GM12875 (cell line): ENCODE data around the gene MARS1.

Source experiments
- H3K4me3 ChIP-seq: one replicate; pipeline ENCODE4 v1.5.1; 2011; ENCODE audit warnings: low read depth, low read length, control low read depth
- TF ChIP-seq, protein P1 (sequence below): IDR thresholded peaks from 2 replicates; pipeline ENCODE4 v1.5.1; 2011; ENCODE audit warnings: low read depth, mild to moderate bottlenecking, control low read depth, inconsistent platforms, low read length, moderate library complexity, borderline replicate concordance; ENCODE audit not compliant: insufficient read depth

MARS1 gene

GRCh38 chr12:57448669-57449068, 39.2 kb upstream of the MARS1 start:
- H3K4me3 ChIP-seq = no peak overlapping the region
- TF ChIP-seq, protein P1, sequence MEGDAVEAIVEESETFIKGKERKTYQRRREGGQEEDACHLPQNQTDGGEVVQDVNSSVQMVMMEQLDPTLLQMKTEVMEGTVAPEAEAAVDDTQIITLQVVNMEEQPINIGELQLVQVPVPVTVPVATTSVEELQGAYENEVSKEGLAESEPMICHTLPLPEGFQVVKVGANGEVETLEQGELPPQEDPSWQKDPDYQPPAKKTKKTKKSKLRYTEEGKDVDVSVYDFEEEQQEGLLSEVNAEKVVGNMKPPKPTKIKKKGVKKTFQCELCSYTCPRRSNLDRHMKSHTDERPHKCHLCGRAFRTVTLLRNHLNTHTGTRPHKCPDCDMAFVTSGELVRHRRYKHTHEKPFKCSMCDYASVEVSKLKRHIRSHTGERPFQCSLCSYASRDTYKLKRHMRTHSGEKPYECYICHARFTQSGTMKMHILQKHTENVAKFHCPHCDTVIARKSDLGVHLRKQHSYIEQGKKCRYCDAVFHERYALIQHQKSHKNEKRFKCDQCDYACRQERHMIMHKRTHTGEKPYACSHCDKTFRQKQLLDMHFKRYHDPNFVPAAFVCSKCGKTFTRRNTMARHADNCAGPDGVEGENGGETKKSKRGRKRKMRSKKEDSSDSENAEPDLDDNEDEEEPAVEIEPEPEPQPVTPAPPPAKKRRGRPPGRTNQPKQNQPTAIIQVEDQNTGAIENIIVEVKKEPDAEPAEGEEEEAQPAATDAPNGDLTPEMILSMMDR = no peak

GRCh38 chr12:57449375-57449774, 38.5 kb upstream of the MARS1 start:
- TF ChIP-seq, protein P1 = no peak
- H3K4me3 ChIP-seq = no peak overlapping the region

GRCh38 chr12:57450057-57450456, 37.8 kb upstream of the MARS1 start:
- no peak overlapping the region for H3K4me3 ChIP-seq
- TF ChIP-seq, protein P1 = no peak

DNA sequence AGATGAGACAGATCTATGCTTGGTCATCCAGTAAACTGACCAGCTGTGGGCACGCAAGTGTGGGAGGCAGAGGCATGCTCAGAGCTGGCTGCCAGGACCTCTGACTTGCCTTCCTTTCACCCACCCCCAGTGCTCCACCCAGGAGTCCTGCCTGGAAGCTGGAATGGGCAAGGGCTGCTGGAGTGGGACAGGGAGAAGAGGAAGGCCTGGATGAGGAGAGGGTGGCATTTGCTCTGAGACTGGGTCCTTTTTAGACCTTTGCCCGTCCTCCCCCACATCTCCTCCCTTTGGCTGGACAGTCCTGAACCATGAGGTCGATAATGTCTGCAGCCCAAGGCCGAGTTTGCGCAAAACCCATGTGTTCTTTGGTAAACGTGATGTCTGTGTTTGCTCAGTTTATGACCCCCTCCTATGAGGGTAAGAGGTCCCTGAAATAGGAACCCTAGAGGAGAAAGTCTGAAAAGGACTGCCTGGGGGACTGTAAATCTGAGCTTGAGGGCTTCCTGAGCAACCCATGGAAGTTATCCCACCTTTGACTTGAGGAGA, 36.6 kb upstream of the MARS1 start:
- no peak overlapping the region for H3K4me3 ChIP-seq

DNA sequence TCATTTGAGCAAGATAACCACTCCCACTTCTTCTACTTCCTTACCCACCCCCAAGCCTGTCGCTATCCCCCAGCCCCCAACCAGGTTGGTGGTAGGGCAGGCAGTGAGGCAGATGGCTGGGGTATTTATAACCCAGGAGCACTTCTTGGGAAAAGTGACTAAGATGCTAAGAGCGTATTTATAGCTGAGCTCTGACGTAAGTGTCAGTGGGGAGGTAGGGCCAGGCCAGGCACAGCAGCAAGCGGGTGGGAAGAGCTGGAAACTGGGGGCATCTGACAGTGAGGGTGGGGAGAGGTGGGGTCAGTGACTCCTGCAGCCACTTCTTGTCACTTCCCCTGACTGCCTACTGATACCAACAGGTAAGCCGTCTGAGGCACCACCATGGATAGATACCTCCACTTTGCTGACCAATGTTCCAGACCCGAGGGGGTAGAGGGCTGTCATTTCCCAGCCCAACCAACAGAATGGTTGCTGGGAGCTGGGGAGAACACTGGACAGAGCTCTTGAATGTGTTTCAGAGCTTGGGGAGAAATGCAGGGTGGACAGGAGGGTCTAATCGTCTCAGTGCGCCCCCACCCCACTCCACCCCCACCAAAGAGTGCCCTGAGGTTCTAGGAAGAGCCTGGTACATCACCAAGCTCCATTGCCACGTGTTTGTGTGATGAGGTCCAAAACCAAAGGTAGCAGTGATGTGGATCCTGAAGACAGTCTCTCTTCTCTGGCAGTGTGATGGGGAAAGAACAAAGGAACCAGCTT, 35.5 kb upstream of the MARS1 start:
- TF ChIP-seq, protein P1 = no peak
- H3K4me3 ChIP-seq = no peak overlapping the region

More for the DNA sequence above, 36.6 kb upstream of the MARS1 start:
- TF ChIP-seq, protein P1 = no peak

- TF ChIP-seq, protein P1 = peak; percentile 91
Observed at GRCh38 chr12:57452937-57453509, 34.8 kb upstream of the MARS1 start.

GRCh38 chr12:57454213-57454565, 33.7 kb upstream of the MARS1 start:
- TF ChIP-seq, protein P1 = no peak
- H3K4me3 ChIP-seq = no peak overlapping the region

More at GRCh38 chr12:57452937-57453509, 34.8 kb upstream of the MARS1 start:
- no peak overlapping the region for H3K4me3 ChIP-seq
